Panc1 (cell line): ENCODE results near the gene RXFP4. TPM values are rescaled to one million over a fixed set of nuclear protein-coding genes. Genes with fewer than 3 reads are reported as not detected.
A peak's percentile ranks its signal among the peaks of the same experiment; 100 is the strongest.
"Not testable (repeated sequence)": the region's sequence is repeated elsewhere in the genome, so short reads cannot be mapped to it uniquely, and the experiment has no call there.

Experiments used
- ATAC-seq: fragments of 200-7000 bp; cut with Tn5 transposase; 2 replicates; pipeline ENCODE4 v1.9.1; 2020; ENCODE audit warnings: mild to moderate bottlenecking, moderate library complexity
- BruUV-seq: library from RNA; stranded (reverse); fragments of 400-500 nt; replicated peaks from 2 replicates; lab custom pipeline; 2021; lab: Mats Ljungman, UMichigan
- CTCF ChIA-PET: fragments of 300-600 bp; sonication (Branson Sonifier 250); formaldehyde crosslinking; loops from one replicate; lab custom pipeline; 2022; ENCODE audit warnings: antibody characterized with exemption; lab: Charles Lee
- POLR2A ChIA-PET: fragments of 300-600 bp; sonication (Branson Sonifier 250); formaldehyde crosslinking; loops from one replicate; lab custom pipeline; 2022; ENCODE audit warnings: antibody characterized with exemption; lab: Charles Lee
- DNase-seq: peaks from one replicate; pipeline ENCODE4 v3.0.0-alpha.2; 2010; ENCODE audit warnings: low read depth, low spot score
- H3K27ac ChIP-seq: 2 replicates; pipeline ENCODE4 v1.5.1; 2011; ENCODE audit warnings: mild to moderate bottlenecking, low read length, inconsistent platforms
- H3K27me3 ChIP-seq: fragments of 200-500 bp; sonication (Bioruptor generic); 2 replicates; pipeline ENCODE4 v1.6.0; 2014; ENCODE audit warnings: low read length, inconsistent platforms; ENCODE audit not compliant: control insufficient read depth, insufficient read depth
- H3K36me3 ChIP-seq: fragments of 200-500 bp; sonication (Bioruptor generic); 2 replicates; pipeline ENCODE4 v1.5.1; 2014; ENCODE audit warnings: inconsistent platforms, mild to moderate bottlenecking, low read length, moderate library complexity; ENCODE audit not compliant: control insufficient read depth, insufficient read depth
- H3K4me1 ChIP-seq: 2 replicates; pipeline ENCODE4 v1.5.1; 2011; ENCODE audit warnings: inconsistent platforms, mild to moderate bottlenecking, low read length, moderate library complexity; ENCODE audit not compliant: control insufficient read depth, insufficient read depth
- H3K4me3 ChIP-seq, 2 experiments: 2 replicates each; pipeline ENCODE4 v1.5.1; 2011 to 2012; ENCODE audit warnings: low read depth in 2 of 2, low read length in 2 of 2, mild to moderate bottlenecking in 2 of 2, inconsistent platforms in 1 of 2, moderate library complexity in 1 of 2
- H3K9me3 ChIP-seq: fragments of 200-500 bp; sonication (Bioruptor generic); 2 replicates; pipeline ENCODE4 v1.5.1; 2014; ENCODE audit warnings: low read depth, mild to moderate bottlenecking, inconsistent platforms, low read length, moderate library complexity; ENCODE audit not compliant: control insufficient read depth, insufficient read depth
- POLR2AphosphoS5 ChIP-seq: IDR thresholded peaks from 2 replicates; pipeline ENCODE4 v1.6.1; 2012; ENCODE audit warnings: mild to moderate bottlenecking, low read depth, low read length, moderate library complexity
- SIN3A ChIP-seq: IDR thresholded peaks from 2 replicates; pipeline ENCODE4 v1.6.1; 2012; ENCODE audit warnings: low read depth, mild to moderate bottlenecking, low read length, moderate library complexity, borderline replicate concordance; ENCODE audit not compliant: insufficient read depth
- TCF7L2 ChIP-seq: IDR thresholded peaks from 2 replicates; pipeline ENCODE4 v1.6.1; 2011; ENCODE audit warnings: mild to moderate bottlenecking, low read depth, low read length, inconsistent platforms
- in situ Hi-C: cut with HindIII; loops from 2 replicates; pipeline ENCODE4 v1.10.0; 2016; ENCODE audit warnings: low sequenced_read_pairs, low pct_unique_long_range_greater_than_20kb
- intact Hi-C: fragments of 100-400 bp; cut with micrococcal nuclease; formaldehyde crosslinking; loops from one replicate; pipeline ENCODE4 v1.10.0; 2022; ENCODE audit not compliant: unreplicated experiment
- total RNA-seq: library from RNA; stranded (reverse); gene quantifications from one replicate; pipeline ENCODE4 v1.2.1, GENCODE V29; 2021; ENCODE audit not compliant: unreplicated experiment
- TF ChIP-seq, protein P1 (sequence below), 2 experiments: IDR thresholded peaks; 2 replicates each; pipeline ENCODE4 v1.6.1; 2011 to 2012; ENCODE audit warnings: low read depth in 2 of 2, control low read depth in 1 of 2, low read length in 1 of 2, mild to moderate bottlenecking in 1 of 2, moderate library complexity in 1 of 2; ENCODE audit not compliant: insufficient read depth in 1 of 2
- TF ChIP-seq, protein P2 (sequence below): fragments of 450-650 bp; IDR thresholded peaks from 2 replicates; pipeline ENCODE4 v1.5.1; 2017; ENCODE audit warnings: mild to moderate bottlenecking

The RXFP4 gene
- total RNA-seq, 1 experiment from 2014 or later = 8.0 TPM

GRCh38 chr1:155929057-155929456 is 12.4 kb upstream of the RXFP4 start:
- H3K4me1 ChIP-seq = peaks cover 27% of the 10 kb centered on the region
- intact Hi-C loops = no loop called here
- no peak overlapping the region for H3K27ac ChIP-seq
- no peaks in the 10 kb centered on the region for H3K27me3 ChIP-seq
- POLR2A ChIA-PET = no interaction called here
- DNase-seq (no peak), ATAC-seq (no peak)
- H3K9me3 ChIP-seq = no peaks in the 10 kb centered on the region
- TF ChIP-seq SIN3A = no peak
- BruUV-seq = no TSS peak
- CTCF ChIA-PET = no interaction called here
- no peak overlapping the region for H3K4me3 ChIP-seq
- in situ Hi-C loops = no loop called here
- H3K36me3 ChIP-seq = peaks cover 63% of the 10 kb centered on the region

DNA sequence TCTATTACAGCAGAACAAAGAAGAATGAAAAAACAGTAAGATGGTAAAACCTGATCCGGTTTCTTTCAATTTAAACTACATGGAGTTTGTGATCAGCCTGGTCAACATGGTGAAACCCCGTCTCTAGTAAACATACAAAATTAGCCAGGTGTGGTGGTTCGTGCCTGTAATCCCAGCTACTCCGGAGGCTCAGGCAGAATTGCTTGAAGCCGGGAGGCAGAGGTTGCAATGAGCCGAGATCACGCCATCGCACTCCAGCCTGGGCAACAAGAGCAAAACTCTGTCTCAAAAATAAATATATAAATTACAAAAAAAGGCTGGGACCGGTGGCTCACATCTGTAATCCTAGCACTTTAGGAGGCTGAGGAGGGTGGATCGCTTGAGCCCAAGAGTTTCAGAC is 10.7 kb upstream of the RXFP4 start:
- ChIA-PET POLR2A (interaction anchor here (0.6 kb wide), 1 partner anchor 61 kb away, joined by 3 read pairs; no protein-coding TSS in a partner anchor), CTCF (interaction anchor here (0.6 kb wide), 1 partner anchor 136 kb away, joined by 4 read pairs; no protein-coding TSS in a partner anchor)
- BruUV-seq, H3K27me3 ChIP-seq, in situ Hi-C loops, H3K9me3 ChIP-seq, ATAC-seq, intact Hi-C loops, DNase-seq: not testable (repeated sequence)
- peak overlapping the region; percentile 93 to 98 for H3K4me3 ChIP-seq
- H3K27ac ChIP-seq = 0 out of 2 replicates have a peak overlapping the region, but pooled peaks have one; percentile 1
- peaks cover 57% of the 10 kb centered on the region for H3K36me3 ChIP-seq
- peaks cover 27% of the 10 kb centered on the region for H3K4me1 ChIP-seq

- peak overlapping the region; percentile 17; the same call in 1 of the 2 replicates for H3K27ac ChIP-seq
- peaks cover 50% of the 10 kb centered on the region for H3K36me3 ChIP-seq
- peaks cover 27% of the 10 kb centered on the region for H3K4me1 ChIP-seq
- H3K27me3 ChIP-seq = no peaks in the 10 kb centered on the region
- CTCF ChIA-PET = interaction anchor here (0.6 kb wide), 1 partner anchor 135 kb away, joined by 4 read pairs; no protein-coding TSS in a partner anchor
- H3K9me3 ChIP-seq = no peaks in the 10 kb centered on the region
- ATAC-seq (no peak), DNase-seq (no peak)
- intact Hi-C loops = no loop called here
- in situ Hi-C loops = no loop called here
- TF ChIP-seq SIN3A = no peak
- TF ChIP-seq, protein P1, sequence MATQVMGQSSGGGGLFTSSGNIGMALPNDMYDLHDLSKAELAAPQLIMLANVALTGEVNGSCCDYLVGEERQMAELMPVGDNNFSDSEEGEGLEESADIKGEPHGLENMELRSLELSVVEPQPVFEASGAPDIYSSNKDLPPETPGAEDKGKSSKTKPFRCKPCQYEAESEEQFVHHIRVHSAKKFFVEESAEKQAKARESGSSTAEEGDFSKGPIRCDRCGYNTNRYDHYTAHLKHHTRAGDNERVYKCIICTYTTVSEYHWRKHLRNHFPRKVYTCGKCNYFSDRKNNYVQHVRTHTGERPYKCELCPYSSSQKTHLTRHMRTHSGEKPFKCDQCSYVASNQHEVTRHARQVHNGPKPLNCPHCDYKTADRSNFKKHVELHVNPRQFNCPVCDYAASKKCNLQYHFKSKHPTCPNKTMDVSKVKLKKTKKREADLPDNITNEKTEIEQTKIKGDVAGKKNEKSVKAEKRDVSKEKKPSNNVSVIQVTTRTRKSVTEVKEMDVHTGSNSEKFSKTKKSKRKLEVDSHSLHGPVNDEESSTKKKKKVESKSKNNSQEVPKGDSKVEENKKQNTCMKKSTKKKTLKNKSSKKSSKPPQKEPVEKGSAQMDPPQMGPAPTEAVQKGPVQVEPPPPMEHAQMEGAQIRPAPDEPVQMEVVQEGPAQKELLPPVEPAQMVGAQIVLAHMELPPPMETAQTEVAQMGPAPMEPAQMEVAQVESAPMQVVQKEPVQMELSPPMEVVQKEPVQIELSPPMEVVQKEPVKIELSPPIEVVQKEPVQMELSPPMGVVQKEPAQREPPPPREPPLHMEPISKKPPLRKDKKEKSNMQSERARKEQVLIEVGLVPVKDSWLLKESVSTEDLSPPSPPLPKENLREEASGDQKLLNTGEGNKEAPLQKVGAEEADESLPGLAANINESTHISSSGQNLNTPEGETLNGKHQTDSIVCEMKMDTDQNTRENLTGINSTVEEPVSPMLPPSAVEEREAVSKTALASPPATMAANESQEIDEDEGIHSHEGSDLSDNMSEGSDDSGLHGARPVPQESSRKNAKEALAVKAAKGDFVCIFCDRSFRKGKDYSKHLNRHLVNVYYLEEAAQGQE (IDR thresholded peaks at IDR 0.05; ENCODE audit: insufficient read depth in 1 of 2, low read depth in 2 of 2, low read length in 1 of 2) = no peak
- TF ChIP-seq, protein P2, sequence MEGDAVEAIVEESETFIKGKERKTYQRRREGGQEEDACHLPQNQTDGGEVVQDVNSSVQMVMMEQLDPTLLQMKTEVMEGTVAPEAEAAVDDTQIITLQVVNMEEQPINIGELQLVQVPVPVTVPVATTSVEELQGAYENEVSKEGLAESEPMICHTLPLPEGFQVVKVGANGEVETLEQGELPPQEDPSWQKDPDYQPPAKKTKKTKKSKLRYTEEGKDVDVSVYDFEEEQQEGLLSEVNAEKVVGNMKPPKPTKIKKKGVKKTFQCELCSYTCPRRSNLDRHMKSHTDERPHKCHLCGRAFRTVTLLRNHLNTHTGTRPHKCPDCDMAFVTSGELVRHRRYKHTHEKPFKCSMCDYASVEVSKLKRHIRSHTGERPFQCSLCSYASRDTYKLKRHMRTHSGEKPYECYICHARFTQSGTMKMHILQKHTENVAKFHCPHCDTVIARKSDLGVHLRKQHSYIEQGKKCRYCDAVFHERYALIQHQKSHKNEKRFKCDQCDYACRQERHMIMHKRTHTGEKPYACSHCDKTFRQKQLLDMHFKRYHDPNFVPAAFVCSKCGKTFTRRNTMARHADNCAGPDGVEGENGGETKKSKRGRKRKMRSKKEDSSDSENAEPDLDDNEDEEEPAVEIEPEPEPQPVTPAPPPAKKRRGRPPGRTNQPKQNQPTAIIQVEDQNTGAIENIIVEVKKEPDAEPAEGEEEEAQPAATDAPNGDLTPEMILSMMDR = no peak
- no peak for TF ChIP-seq TCF7L2
- no peak for TF ChIP-seq POLR2AphosphoS5
- POLR2A ChIA-PET = no interaction called here
- BruUV-seq = no TSS peak
- H3K4me3 ChIP-seq = peak overlapping the region; percentile 93 to 98
Measured at GRCh38 chr1:155931332-155932038, 10.0 kb upstream of the RXFP4 start.
